ENCODE data around the gene KIAA0232. TPM values are rescaled to one million over a fixed set of nuclear protein-coding genes. Genes with fewer than 3 reads are reported as not detected.

Gene KIAA0232
- total RNA-seq, 1 experiment from 2014 or later, result 28.5 TPM

DNA sequence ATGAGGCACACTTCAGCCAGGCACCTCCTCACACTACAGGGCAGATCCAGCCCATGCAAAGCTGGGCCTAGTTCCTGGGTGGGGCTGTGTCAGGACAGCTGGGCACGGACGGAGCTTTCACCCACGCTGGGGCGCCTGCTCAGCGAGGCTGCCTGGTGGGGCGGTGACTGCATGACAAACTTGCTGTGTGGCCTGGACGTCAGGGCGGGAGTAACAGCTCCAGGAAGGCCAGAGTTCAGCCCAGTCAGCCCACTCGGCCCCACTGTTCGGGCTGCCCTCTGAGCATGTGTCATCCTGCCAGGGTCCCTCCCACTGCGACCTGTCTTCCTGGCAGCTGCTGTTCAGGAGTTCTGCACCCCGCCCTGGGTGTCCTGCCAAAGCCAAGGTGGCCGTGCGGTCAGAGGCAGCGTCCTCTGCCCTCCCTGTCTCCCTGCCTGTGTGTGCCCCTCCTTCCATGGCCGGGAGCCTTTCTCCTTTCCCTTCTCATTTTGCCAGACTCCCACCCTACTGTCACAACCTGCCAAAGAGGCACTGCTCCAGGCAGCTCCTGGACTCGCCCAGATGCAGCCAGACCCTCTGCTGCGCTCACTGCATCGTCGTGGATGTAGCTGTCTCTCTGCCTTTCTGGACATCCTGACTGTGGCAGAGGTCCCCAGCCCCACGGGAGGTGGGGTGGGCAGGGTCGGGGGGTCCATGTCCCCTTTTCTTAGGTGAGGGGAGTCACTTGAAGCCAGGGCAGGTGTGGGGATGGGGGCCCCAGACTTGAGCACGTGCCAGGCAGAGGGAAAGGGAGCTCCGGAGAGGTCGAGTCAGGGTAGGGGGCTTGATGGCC lies 33.0 kb upstream of the KIAA0232 start:
- no peak overlapping the region for H4K91ac ChIP-seq (ENCODE audit: insufficient read length, low read depth, low read length)
- H4K5ac ChIP-seq (ENCODE audit: insufficient read length, low read depth, low read length), result no peak overlapping the region
- H3T11ph ChIP-seq (ENCODE audit: low read length), result no peak overlapping the region
- no peak overlapping the region for H2BK20ac ChIP-seq (ENCODE audit: low read depth, low read length, poor library complexity, severe bottlenecking)
- H3K27ac ChIP-seq (ENCODE audit: insufficient read length, low read depth, low read length), result no peak overlapping the region
- no peak overlapping the region for H3K23ac ChIP-seq (ENCODE audit: insufficient read length, low read depth, low read length)
- H3K4me1 Mint-ChIP-seq, result peaks cover 7 to 17% of the 10 kb centered on the region in 2 experiments
- no peak overlapping the region for H3K4me2 ChIP-seq (ENCODE audit: insufficient read depth, insufficient read length, low read length)
- H3K56ac ChIP-seq (ENCODE audit: insufficient read length, low read depth, low read length), result no peak overlapping the region
- no peaks in the 10 kb centered on the region; a peak in 1 of 5 replicates for H3K9me3 Mint-ChIP-seq
- no peaks in the 10 kb centered on the region for H3K79me1 ChIP-seq (ENCODE audit: insufficient read depth, low read depth, low read length, poor library complexity, severe bottlenecking)
- H3K27me3 Mint-ChIP-seq (ENCODE audit: low read depth), result no peaks in the 10 kb centered on the region; the same call in 1 of the 2 replicates
- no peak overlapping the region for H2BK5ac ChIP-seq (ENCODE audit: insufficient read length, low read length)
- H3K36me3 Mint-ChIP-seq (ENCODE audit: insufficient read depth in 1 of 3, low read depth in 3 of 3), result no peaks in the 10 kb centered on the region
- TF ChIP-seq, protein P1, sequence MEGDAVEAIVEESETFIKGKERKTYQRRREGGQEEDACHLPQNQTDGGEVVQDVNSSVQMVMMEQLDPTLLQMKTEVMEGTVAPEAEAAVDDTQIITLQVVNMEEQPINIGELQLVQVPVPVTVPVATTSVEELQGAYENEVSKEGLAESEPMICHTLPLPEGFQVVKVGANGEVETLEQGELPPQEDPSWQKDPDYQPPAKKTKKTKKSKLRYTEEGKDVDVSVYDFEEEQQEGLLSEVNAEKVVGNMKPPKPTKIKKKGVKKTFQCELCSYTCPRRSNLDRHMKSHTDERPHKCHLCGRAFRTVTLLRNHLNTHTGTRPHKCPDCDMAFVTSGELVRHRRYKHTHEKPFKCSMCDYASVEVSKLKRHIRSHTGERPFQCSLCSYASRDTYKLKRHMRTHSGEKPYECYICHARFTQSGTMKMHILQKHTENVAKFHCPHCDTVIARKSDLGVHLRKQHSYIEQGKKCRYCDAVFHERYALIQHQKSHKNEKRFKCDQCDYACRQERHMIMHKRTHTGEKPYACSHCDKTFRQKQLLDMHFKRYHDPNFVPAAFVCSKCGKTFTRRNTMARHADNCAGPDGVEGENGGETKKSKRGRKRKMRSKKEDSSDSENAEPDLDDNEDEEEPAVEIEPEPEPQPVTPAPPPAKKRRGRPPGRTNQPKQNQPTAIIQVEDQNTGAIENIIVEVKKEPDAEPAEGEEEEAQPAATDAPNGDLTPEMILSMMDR (conservative IDR thresholded peaks at IDR 0.05), result no peak
- H3K23me2 ChIP-seq (ENCODE audit: insufficient read length, low read depth, low read length, poor library complexity, severe bottlenecking), result no peaks in the 10 kb centered on the region
- H2AK5ac ChIP-seq (ENCODE audit: insufficient read length, low read length), result no peak overlapping the region
- H3K18ac ChIP-seq (ENCODE audit: insufficient read length, low read depth, low read length), result no peak overlapping the region
- WGBS (ENCODE audit: extremely low coverage, insufficient read length, low lambda C conversion rate), result no CpG with 5 or more reads among the region's 25 CpGs
- H3K9me3 ChIP-seq (ENCODE audit: control insufficient read depth, low read depth, low read length), result no peaks in the 10 kb centered on the region
- H2BK12ac ChIP-seq (ENCODE audit: insufficient read length, low read depth, low read length), result no peak overlapping the region
- H3K4me1 ChIP-seq (ENCODE audit: insufficient read depth, low read length), result no peaks in the 10 kb centered on the region
- H3K4ac ChIP-seq (ENCODE audit: low read depth, low read length), result no peak overlapping the region
- H4K20me1 ChIP-seq (ENCODE audit: control insufficient read depth, insufficient read depth, insufficient read length), result no peaks in the 10 kb centered on the region
- H3K14ac ChIP-seq (ENCODE audit: insufficient read depth, low read length), result no peak overlapping the region
- no peak overlapping the region for H2AFZ ChIP-seq (ENCODE audit: low read length)
- no peaks in the 10 kb centered on the region for H3K79me2 ChIP-seq (ENCODE audit: insufficient read depth, low read length)
- H2BK120ac ChIP-seq (ENCODE audit: low read depth, low read length, poor library complexity, severe bottlenecking), result no peak overlapping the region
- H3K27me3 ChIP-seq (ENCODE audit: insufficient read depth, low read length), result no peaks in the 10 kb centered on the region
- H3K4me3 Mint-ChIP-seq, result no peak overlapping the region; a peak in 1 of 5 replicates
- H3K27ac Mint-ChIP-seq, result no peak overlapping the region
- no peak overlapping the region for H4K8ac ChIP-seq (replicated peaks; ENCODE audit: insufficient read length, low read depth, low read length)
- H3K9ac ChIP-seq (ENCODE audit: extremely low read depth, insufficient read length, low read length), result no peak overlapping the region
- no peak for DNase-seq
- H2BK15ac ChIP-seq (ENCODE audit: low read depth, low read length), result no peak overlapping the region

Data from H9 (cell line).